GM10847 (cell line): ENCODE data around the gene TOPBP1.

Experiments
- POLR2A ChIP-seq: IDR thresholded peaks from 2 replicates; pipeline ENCODE4 v1.6.1; 2011; ENCODE audit not compliant: insufficient read length; ENCODE audit errors: extremely low read depth

TOPBP1 gene

GRCh38 chr3:133649486-133650068 is 12.2 kb downstream of the TOPBP1 start:
- TF ChIP-seq POLR2A, result no peak

GRCh38 chr3:133644768-133645167 is 17.0 kb downstream of the TOPBP1 start:
- TF ChIP-seq POLR2A, result no peak

GRCh38 chr3:133643611-133644010 is 18.1 kb downstream of the TOPBP1 start:
- TF ChIP-seq POLR2A, result no peak

- TF ChIP-seq POLR2A, result no peak
These were observed 20.5 kb downstream of the TOPBP1 start for GRCh38 chr3:133641254-133641653.

GRCh38 chr3:133633439-133633838 is 28.3 kb downstream of the TOPBP1 start:
- no peak for TF ChIP-seq POLR2A

GRCh38 chr3:133629146-133629545 is 32.6 kb downstream of the TOPBP1 start:
- no peak for TF ChIP-seq POLR2A

- no peak for TF ChIP-seq POLR2A
These were observed 34.0 kb downstream of the TOPBP1 start for GRCh38 chr3:133627789-133628188.

GRCh38 chr3:133620066-133620784 is 41.5 kb downstream of the TOPBP1 start:
- TF ChIP-seq POLR2A, result no peak

GRCh38 chr3:133611534-133611933 is 50.2 kb downstream of the TOPBP1 start:
- no peak for TF ChIP-seq POLR2A

GRCh38 chr3:133610031-133610430 is 51.7 kb downstream of the TOPBP1 start:
- no peak for TF ChIP-seq POLR2A

- no peak for TF ChIP-seq POLR2A
These were observed 53.4 kb downstream of the TOPBP1 start for GRCh38 chr3:133608388-133608787.

- TF ChIP-seq POLR2A, result no peak
These were observed 53.9 kb downstream of the TOPBP1 start for GRCh38 chr3:133607816-133608215.

GRCh38 chr3:133606902-133607301 is 54.8 kb downstream of the TOPBP1 start:
- TF ChIP-seq POLR2A, result no peak

- TF ChIP-seq POLR2A, result no peak
These were observed 55.4 kb downstream of the TOPBP1 start for GRCh38 chr3:133606342-133606741.

- TF ChIP-seq POLR2A, result no peak
These were observed 61.1 kb downstream of the TOPBP1 start for GRCh38 chr3:133600572-133601081.

GRCh38 chr3:133599280-133599679 is 62.5 kb downstream of the TOPBP1 start:
- no peak for TF ChIP-seq POLR2A

- TF ChIP-seq POLR2A, result no peak
These were observed 63.3 kb downstream of the TOPBP1 start for GRCh38 chr3:133598405-133598804.
